HepG2 (cell line): ENCODE results near the gene NUDT2. TPM values are rescaled to one million over a fixed set of nuclear protein-coding genes. Genes with fewer than 3 reads are reported as not detected.

Experiments used
- ATAC-seq: fragments of 200-7000 bp; cut with Tn5 transposase; 3 replicates; pipeline ENCODE4 v1.9.1; 2020; ENCODE audit warnings: mild to moderate bottlenecking, moderate library complexity
- BruUV-seq: library from RNA; stranded (reverse); fragments of 400-500 nt; replicated peaks from 2 replicates; lab custom pipeline; 2021; lab: Mats Ljungman, UMichigan
- CTCF ChIA-PET: fragments of 300-600 bp; formaldehyde crosslinking; extraction: SDS; loops from one replicate; lab custom pipeline; 2021; ENCODE audit warnings: low total read pairs, inconsistent platforms, low intra/inter-chr PET ratio; lab: Yijun Ruan, JAX
- POLR2A ChIA-PET: fragments of 350-600 bp; sonication (Branson Sonifier 250); formaldehyde crosslinking; loops from one replicate; lab custom pipeline; 2020; ENCODE audit warnings: antibody characterized with exemption, inconsistent platforms; lab: Yijun Ruan, JAX
- DNase-seq: peaks from one replicate; pipeline ENCODE4 v3.0.0-alpha.2; 2015; ENCODE audit warnings: low spot score
- FAIRE-seq: peaks from 3 replicates; lab custom pipeline; 2011; peaks lifted over from hg19 to GRCh38; lab: Jason Lieb, UNC
- H2AFZ ChIP-seq: one replicate; pipeline ENCODE4 v1.6.1; 2011; ENCODE audit warnings: low read length, inconsistent platforms
- H3K27ac ChIP-seq: fragments of 300-600 bp; 3 replicates; pipeline ENCODE4 v1.8.0; 2011; ENCODE audit warnings: mixed run types, mild to moderate bottlenecking, mixed read lengths, low read length, inconsistent platforms; ENCODE audit not compliant: insufficient read depth; ENCODE audit errors: extremely low read length
- H3K27me3 ChIP-seq, 2 experiments: fragments of 200-600 bp in 1 of 2; 2 replicates in 1 of 2; 3 replicates in 1 of 2; pipeline versions ENCODE4 v1.6.0 to v1.8.0; 2011; ENCODE audit warnings: low read length in 2 of 2, mild to moderate bottlenecking in 2 of 2, moderate library complexity in 2 of 2, inconsistent platforms in 1 of 2; ENCODE audit not compliant: insufficient read depth in 2 of 2, control insufficient read depth in 1 of 2
- H3K36me3 ChIP-seq, 2 experiments: fragments of 200-600 bp in 1 of 2; replicated peaks in 1 of 2; 2 replicates in 1 of 2; 3 replicates in 1 of 2; pipeline versions ENCODE4 v1.5.1 to v1.8.0; 2011; ENCODE audit warnings: low read length in 2 of 2, inconsistent platforms in 1 of 2; ENCODE audit not compliant: insufficient read depth in 2 of 2, control insufficient read depth in 1 of 2
- H3K4me1 ChIP-seq: 2 replicates; pipeline ENCODE4 v1.5.1; 2012; ENCODE audit warnings: low read length, inconsistent platforms; ENCODE audit not compliant: insufficient read depth
- H3K4me2 ChIP-seq: 2 replicates; pipeline ENCODE4 v1.6.0; 2011; ENCODE audit warnings: low read depth, low read length, inconsistent platforms
- H3K4me3 ChIP-seq, 3 experiments: fragments of 200-600 bp in 1 of 3; sonication (generic), shearing (Covaris generic) in 1 of 3; replicated peaks in 1 of 3; 2 replicates each; pipeline ENCODE4 v1.5.1; 2011 to 2016; ENCODE audit warnings: low read length in 3 of 3, inconsistent platforms in 2 of 3, low read depth in 2 of 3, mild to moderate bottlenecking in 2 of 3, control low read depth in 1 of 3, mixed read lengths in 1 of 3; ENCODE audit not compliant: insufficient read depth in 1 of 3
- H3K79me2 ChIP-seq: one replicate; pipeline ENCODE4 v1.6.1; 2011; ENCODE audit warnings: low read length, inconsistent platforms; ENCODE audit not compliant: insufficient read depth
- H3K9ac ChIP-seq: 2 replicates; pipeline ENCODE4 v1.6.0; 2011; ENCODE audit warnings: mild to moderate bottlenecking, low read depth, low read length, inconsistent platforms; ENCODE audit not compliant: insufficient read depth
- H3K9me3 ChIP-seq: 2 replicates; pipeline ENCODE4 v1.5.1; 2012; ENCODE audit warnings: mild to moderate bottlenecking, low read length
- H4K20me1 ChIP-seq: 2 replicates; pipeline ENCODE4 v1.6.0; 2011; ENCODE audit warnings: inconsistent platforms, mild to moderate bottlenecking, low read length, moderate library complexity; ENCODE audit not compliant: insufficient read depth
- BCL6 ChIP-seq: IDR thresholded peaks from 2 replicates; pipeline ENCODE4 v1.6.1; 2016; ENCODE audit warnings: missing genetic modification reagents, missing compliant biosample characterization
- HMGXB3 ChIP-seq: sonication (generic); formaldehyde crosslinking; IDR thresholded peaks from 2 replicates; pipeline ENCODE4 v1.4.0; 2020; ENCODE audit warnings: missing genetic modification reagents, borderline replicate concordance
- TBP ChIP-seq: sonication (generic); formaldehyde crosslinking; IDR thresholded peaks from 2 replicates; pipeline ENCODE4 v1.5.0; 2020; ENCODE audit warnings: missing genetic modification reagents
- TSC22D2 ChIP-seq: sonication (generic); formaldehyde crosslinking; IDR thresholded peaks from 2 replicates; pipeline ENCODE4 v1.5.1; 2020; ENCODE audit warnings: missing genetic modification reagents, mild to moderate bottlenecking, borderline replicate concordance
- ZFP62 ChIP-seq: sonication (generic); formaldehyde crosslinking; IDR thresholded peaks from 2 replicates; pipeline ENCODE4 v1.4.0; 2020; ENCODE audit warnings: missing genetic modification reagents
- ZNF263 ChIP-seq: sonication (generic); formaldehyde crosslinking; IDR thresholded peaks from 2 replicates; pipeline ENCODE4 v1.4.0; 2020; ENCODE audit warnings: missing genetic modification reagents
- ZNF460 ChIP-seq: sonication (generic); formaldehyde crosslinking; IDR thresholded peaks from 2 replicates; pipeline ENCODE4 v1.5.1; 2020; ENCODE audit warnings: missing genetic modification reagents, mild to moderate bottlenecking, borderline replicate concordance
- ZNF549 ChIP-seq: sonication (generic); formaldehyde crosslinking; IDR thresholded peaks from 2 replicates; pipeline ENCODE4 v1.5.0; 2020; ENCODE audit warnings: missing genetic modification reagents
- ZNF749 ChIP-seq: sonication (generic); formaldehyde crosslinking; IDR thresholded peaks from 2 replicates; pipeline ENCODE4 v1.8.0; 2022; ENCODE audit warnings: mild to moderate bottlenecking, missing genetic modification reagents, moderate library complexity, borderline replicate concordance
- WGBS: methylation state at CpG from one replicate; pipeline ENCODE4 v1.1.6; 2017; ENCODE audit warnings: low lambda C conversion rate; 5-methylcytosine and 5-hydroxymethylcytosine counted together
- in situ Hi-C: cut with HindIII; loops from 2 replicates; pipeline ENCODE4 v1.10.0; 2017; ENCODE audit warnings: low pct_unique_long_range_greater_than_20kb; ENCODE audit not compliant: extremely low pct_ligation_motif_present
- intact Hi-C: fragments of 100-400 bp; cut with micrococcal nuclease; formaldehyde crosslinking; loops from one replicate; pipeline ENCODE4 v1.10.0; 2022; ENCODE audit not compliant: unreplicated experiment
- polyA plus RNA-seq, 8 experiments: library from polyadenylated mRNA; depleted of rRNA in 3 of 8; stranded (reverse) in 7 of 8; unstranded in 1 of 8; fragments of >200 nt; fragmentation: Illumina TruSeq in 4 of 8; extraction: Trizol in 4 of 8; gene quantifications; 2 replicates each; pipeline versions ENCODE4 v1.2.1 to v1.2.3, GENCODE V29; 2011 to 2016; ENCODE audit warnings: low read depth in 4 of 8, missing spikeins in 1 of 8, mixed read lengths in 1 of 8; ENCODE audit not compliant: insufficient read depth in 1 of 8
- total RNA-seq, 5 experiments: library from RNA; depleted of rRNA; stranded (reverse); fragments of >200 nt; fragmentation: Illumina TruSeq; extraction: Trizol; gene quantifications; 2 replicates each; pipeline ENCODE4 v1.2.3, GENCODE V29; 2016; ENCODE audit warnings: low read depth in 1 of 5
- TF ChIP-seq, protein P1 (sequence below): IDR thresholded peaks from 2 replicates; pipeline ENCODE4 v1.6.1; 2016
- TF ChIP-seq, protein P2 (sequence below): sonication (generic); formaldehyde crosslinking; IDR thresholded peaks from 2 replicates; pipeline ENCODE4 v1.4.0; 2020; ENCODE audit warnings: missing genetic modification reagents

The NUDT2 gene
- total and polyA plus RNA-seq, 2 of the 13 experiments (the other 11 are each of a cell fraction or from before 2014, with no cell fraction given) = 19.9 to 24.6 TPM

GRCh38 chr9:34383904-34384303 is 54.5 kb downstream of the NUDT2 start:
- no peaks in the 10 kb centered on the region for H3K79me2 ChIP-seq
- BruUV-seq = no TSS peak
- in situ Hi-C loops = no loop called here
- CTCF ChIA-PET = no interaction called here
- peaks cover 44% of the 10 kb centered on the region for H3K4me1 ChIP-seq
- no peak overlapping the region for H2AFZ ChIP-seq
- ATAC-seq = no peak
- no peaks in the 10 kb centered on the region for H4K20me1 ChIP-seq
- H3K36me3 ChIP-seq = no peaks in the 10 kb centered on the region
- intact Hi-C loops = no loop called here
- no peaks in the 10 kb centered on the region for H3K9me3 ChIP-seq
- POLR2A ChIA-PET = no interaction called here
- no peak for DNase-seq
- no peak overlapping the region for H3K4me3 ChIP-seq
- H3K27ac ChIP-seq = no peak overlapping the region
- 78% methylated on average over 4 of the region's 4 CpGs for WGBS
- no peak overlapping the region for H3K9ac ChIP-seq
- H3K27me3 ChIP-seq = no peaks in the 10 kb centered on the region; a peak in 1 of 5 replicates
- no peak for FAIRE-seq
- TF ChIP-seq ZNF549 (CRISPR knock-in tag) (no peak), ZNF263 (CRISPR knock-in tag) (no peak)
- H3K4me2 ChIP-seq = no peak overlapping the region

GRCh38 chr9:34384368-34385165 is 55.2 kb downstream of the NUDT2 start:
- Histone ChIP-seq H3K4me3 (no peak overlapping the region), H3K36me3 (no peaks in the 10 kb centered on the region), H3K79me2 (no peaks in the 10 kb centered on the region), H4K20me1 (no peaks in the 10 kb centered on the region), H2AFZ (no peak overlapping the region), H3K27me3 (no peaks in the 10 kb centered on the region; a peak in 1 of 5 replicates), H3K9ac (no peak overlapping the region), H3K27ac (no peak overlapping the region), H3K4me2 (no peak overlapping the region), H3K9me3 (no peaks in the 10 kb centered on the region), H3K4me1 (peaks cover 39% of the 10 kb centered on the region)
- FAIRE-seq = no peak
- DNase-seq = peak; percentile 22
- ATAC-seq = no peak
- intact Hi-C loops (no loop called here), in situ Hi-C loops (no loop called here)
- WGBS = 36% methylated on average over 7 of the region's 7 CpGs
- BruUV-seq = no TSS peak
- CTCF ChIA-PET = no interaction called here
- POLR2A ChIA-PET = no interaction called here
- TF ChIP-seq ZFP62 (CRISPR knock-in tag) (no peak), ZNF460 (no peak), ZNF749 (CRISPR knock-in tag) (no peak), BCL6 (no peak), TBP (CRISPR knock-in tag) (no peak), HMGXB3 (CRISPR knock-in tag) (no peak), TSC22D2 (CRISPR knock-in tag) (no peak)
- TF ChIP-seq, protein P1, sequence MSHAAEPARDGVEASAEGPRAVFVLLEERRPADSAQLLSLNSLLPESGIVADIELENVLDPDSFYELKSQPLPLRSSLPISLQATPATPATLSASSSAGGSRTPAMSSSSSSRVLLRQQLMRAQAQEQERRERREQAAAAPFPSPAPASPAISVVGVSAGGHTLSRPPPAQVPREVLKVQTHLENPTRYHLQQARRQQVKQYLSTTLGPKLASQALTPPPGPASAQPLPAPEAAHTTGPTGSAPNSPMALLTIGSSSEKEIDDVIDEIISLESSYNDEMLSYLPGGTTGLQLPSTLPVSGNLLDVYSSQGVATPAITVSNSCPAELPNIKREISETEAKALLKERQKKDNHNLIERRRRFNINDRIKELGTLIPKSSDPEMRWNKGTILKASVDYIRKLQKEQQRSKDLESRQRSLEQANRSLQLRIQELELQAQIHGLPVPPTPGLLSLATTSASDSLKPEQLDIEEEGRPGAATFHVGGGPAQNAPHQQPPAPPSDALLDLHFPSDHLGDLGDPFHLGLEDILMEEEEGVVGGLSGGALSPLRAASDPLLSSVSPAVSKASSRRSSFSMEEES (CRISPR knock-in tag) = no peak
- TF ChIP-seq, protein P2, sequence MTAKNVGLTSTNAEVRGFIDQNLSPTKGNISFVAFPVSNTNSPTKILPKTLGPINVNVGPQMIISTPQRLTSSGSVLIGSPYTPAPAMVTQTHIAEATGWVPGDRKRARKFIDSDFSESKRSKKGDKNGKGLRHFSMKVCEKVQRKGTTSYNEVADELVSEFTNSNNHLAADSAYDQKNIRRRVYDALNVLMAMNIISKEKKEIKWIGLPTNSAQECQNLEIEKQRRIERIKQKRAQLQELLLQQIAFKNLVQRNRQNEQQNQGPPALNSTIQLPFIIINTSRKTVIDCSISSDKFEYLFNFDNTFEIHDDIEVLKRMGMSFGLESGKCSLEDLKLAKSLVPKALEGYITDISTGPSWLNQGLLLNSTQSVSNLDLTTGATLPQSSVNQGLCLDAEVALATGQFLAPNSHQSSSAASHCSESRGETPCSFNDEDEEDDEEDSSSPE (CRISPR knock-in tag) = no peak
